ENCODE data around the gene CPXM2.

CPXM2 gene

DNA sequence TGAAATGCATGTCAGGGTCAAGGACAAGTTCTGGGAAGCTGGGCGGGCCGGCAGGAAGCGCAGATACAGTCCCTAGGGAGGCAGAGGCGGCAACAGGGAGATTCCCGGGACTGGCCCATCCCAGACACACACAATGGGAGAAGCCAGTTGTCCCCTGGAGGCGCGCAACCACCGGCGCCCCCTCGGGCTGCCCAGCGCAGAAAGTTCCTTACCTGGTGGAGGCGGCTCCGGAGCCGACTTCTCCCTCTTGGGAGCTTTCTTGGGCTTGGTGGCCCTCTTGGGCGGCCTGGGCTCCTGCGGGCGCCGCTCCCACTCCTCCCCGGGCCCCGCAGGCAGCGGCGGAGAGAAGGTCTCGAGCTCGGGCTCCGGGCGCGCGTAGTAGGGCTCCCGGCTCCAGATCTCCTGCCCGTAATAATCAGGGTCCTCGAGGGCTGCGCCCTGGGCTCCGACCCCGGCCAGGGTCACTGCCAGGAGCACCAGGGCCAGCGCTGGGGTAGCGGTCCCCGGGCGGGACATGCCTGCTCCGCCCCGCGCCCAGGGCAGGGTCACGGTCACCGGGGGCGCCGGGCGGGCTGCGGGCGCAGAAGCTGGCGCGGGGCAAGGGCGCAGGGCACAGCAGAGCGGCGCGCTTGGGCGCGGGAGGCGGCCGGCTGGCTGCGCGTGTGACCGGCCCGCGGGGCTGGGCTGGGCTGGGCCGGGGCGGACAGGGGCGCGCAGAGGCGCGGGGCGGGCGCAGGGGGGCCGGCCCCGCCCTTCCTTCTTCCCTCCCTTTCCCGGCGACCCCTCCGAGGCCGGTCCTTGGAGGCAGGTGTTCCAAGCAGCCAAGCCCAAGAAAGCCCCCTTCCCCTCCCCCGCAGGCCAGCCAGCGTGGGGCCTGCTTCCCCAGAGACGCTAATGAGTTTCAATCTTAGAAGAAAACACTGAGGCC, at the start of gene CPXM2:
Gene CPXM2 (minus strand): TSS at position 664 of the 928 bp plus-strand sequence. CDS start 148 bp downstream, at position 516.
- no peak for DNase-seq

DNA sequence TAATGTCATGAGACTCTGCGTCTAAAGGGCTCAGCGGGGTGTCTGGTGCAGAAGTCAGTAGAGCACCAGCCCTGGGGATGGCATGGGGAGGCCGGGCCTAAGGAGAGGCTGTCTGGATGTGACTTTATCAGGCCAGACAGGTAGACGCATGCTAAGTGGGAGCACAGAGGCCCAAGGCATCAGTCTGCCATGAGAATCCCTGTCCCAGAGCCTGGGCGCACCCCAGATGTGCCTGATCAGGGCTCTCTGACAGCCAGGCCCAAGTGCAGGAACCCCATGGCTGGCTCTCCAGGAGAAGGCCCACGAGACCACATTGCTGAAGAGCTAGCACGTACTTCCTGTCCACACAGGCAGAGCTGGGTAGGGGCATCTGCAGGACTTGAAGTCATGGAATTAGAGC, 48.0 kb upstream of the CPXM2 start:
- no peak for DNase-seq

DNA sequence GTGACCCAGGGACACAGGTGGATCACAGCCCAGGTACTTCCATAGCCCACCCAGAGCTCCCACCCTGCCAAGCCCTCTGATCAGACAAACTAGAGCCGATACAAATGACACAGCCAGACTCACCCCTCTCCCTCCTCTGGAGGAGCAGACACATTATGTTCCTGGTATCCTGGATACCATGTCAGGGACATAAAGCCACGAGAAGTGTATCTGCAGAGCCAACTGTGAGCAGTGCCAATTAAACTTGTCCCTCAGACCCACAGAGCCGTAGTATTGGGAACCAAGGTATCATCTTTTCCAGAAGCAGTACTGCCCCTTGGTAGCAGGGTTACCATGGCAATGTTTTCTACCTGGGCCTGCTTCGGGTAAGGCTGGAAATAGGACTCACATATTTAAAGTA, 47.3 kb upstream of the CPXM2 start:
- no peak for DNase-seq

DNA sequence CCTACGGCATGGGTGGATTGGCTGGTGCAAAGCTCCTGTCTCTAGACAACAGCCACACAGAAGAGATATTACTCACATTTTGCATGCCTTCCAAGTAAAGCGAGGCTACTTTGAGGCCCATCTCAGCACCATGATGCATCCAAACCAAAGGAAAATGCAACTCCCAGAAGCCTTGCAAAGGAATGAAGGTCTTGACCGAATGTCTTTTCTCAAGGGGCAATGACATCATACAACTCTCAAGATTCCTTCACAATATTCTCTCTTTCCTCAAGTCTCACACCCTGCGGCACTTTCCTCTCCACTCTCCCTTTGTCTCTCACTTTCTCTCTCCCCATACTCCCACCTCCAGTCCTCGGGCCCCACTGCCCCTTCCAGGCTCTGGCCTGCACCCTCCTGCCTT, 44.8 kb upstream of the CPXM2 start:
- no peak for DNase-seq

DNA sequence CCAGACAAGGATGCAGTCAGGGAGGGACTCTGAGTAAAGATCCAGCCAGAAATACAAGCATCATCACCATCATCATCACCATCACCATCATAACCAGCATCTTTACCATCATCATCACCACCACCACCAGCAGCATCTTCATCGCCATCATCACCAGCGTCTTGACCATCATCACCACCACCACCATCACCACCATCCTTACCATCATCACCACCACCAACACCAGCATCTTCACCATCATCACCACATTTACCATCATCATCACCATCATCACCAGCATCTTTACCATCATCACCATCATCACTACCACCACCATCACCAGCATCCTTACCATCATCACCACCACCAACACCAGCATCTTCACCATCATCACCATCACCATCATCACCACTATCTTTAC, 44.1 kb upstream of the CPXM2 start:
- no peak for DNase-seq

DNA sequence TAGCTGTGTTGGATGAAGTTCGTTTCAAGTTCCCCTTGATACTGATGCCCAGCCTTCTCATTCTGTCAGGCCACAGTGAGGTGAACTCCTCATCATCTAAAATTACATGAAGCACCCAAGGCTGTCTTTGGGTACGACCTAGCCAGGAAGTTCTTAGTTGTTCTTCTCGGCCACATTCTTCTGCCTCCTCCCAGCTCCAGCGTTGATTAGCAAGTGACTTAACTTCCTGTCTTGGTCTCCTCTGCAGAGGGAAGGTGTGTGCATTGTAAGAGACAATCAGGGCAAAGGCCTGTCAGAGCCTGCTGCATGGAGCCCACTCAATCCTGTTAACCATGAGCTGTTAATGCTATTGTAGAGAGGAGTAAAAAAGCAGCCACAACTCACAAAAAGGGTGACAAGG, 43.2 kb upstream of the CPXM2 start:
- DNase-seq, result no peak

DNA sequence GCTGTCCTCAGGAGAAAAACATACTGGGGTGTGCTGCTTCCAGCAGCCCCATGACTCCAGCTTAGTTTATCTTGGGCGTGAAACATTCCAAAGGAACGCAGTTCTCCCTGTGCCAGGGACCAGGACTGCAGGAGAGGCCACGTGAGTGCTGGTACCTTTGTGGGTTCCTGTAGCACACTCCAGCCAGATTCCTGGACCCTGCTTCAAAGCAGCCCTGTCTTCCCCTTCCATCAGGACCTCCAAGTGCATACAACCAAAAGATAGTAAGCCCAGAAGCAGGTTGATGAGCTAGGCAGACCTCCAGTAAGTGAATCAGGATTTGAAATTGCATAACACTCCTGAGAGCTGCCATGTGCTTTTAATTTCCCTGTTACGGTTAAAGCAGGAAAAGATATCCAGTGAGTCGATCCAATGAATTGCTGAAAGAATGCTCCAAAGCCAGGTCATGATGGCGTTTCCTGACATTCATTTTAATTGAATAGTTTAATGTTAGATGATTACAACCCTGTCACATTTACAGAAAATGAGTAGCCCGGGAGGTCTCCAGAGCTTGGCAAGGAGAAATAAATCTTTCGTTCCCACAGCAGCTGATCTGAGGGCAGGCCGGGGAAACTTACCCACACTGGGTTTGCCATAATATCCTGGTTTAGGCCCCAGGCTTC, 38.9 kb upstream of the CPXM2 start:
- DNase-seq, result no peak

DNA sequence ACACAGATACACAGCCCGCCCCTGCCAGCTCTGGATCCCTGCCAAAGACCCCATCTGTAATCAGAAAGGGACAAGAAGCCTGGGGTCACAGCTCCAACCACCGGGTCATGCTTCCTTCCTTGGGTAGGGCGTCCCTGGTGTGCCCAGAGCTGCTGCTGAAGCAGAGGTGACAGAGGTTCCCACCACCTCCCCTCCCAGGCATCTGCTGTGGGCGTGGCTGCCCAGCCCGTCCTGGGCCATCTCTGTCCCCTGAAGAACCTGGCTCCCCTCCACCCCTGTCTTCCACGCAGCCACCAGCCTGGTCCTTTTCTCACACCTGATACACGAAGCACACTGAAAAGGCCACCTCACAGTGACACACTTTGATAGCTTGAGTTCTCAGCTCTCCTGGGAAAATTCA, 38.2 kb upstream of the CPXM2 start:
- no peak for DNase-seq

DNA sequence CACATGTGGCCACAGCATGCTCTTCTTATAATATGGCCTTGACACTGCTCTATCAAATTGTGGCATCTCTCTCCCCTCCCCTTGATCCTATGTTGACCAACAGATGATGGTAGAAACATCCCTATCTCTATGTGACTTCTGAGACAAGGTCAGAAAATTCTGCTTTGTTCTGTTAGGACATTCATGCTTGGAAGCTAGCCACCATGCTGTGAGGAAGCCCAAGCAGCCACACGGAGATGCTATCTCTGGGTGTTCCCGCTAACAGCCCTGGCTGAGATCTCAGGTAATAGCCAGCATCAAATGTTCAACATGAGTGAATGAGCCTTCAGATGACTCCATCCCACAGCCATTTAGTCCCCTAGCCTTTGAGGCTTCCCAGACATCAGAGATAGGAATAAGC, 36.8 kb upstream of the CPXM2 start:
- no peak for DNase-seq

DNA sequence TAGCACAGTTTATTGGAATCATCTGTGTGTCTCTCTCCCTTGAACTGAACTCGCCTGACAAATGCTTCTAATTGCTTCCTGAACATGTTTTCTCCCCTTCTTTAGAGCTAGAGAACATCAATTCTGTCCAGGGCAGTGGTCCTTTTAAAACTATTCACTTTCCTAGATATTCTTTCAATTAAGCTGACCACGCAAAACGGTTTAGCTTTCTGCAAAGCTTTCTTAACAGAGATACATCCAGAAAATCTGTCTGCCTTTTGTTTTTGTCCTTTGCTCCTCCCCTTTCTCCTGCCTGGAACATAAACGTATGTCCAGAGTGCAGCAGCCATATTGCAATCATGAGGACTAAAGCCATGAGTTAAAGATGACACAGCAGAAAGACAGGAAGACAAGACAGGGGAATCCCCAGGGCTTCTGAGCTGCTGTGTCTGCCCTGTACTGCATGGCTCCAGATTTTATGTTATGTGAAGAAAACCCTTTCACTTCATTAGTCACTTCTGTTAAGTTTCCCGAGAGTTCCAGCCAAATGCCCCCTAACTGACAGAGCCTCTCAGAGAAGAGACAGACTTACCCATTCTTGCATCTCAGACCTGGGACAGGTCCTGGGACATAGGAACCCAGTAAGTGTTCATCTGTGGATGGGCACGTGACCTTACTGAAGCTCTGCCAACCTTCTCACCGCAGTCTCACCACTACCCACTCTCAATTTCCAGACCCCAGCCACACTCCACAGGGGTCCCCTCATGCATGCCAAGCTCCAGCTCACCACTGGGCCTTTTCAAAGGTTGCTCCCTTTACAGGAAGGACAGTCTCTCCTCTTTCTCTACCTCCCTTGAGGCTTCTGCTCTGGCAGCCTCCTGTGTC, 35.0 kb upstream of the CPXM2 start:
- DNase-seq, result no peak

DNA sequence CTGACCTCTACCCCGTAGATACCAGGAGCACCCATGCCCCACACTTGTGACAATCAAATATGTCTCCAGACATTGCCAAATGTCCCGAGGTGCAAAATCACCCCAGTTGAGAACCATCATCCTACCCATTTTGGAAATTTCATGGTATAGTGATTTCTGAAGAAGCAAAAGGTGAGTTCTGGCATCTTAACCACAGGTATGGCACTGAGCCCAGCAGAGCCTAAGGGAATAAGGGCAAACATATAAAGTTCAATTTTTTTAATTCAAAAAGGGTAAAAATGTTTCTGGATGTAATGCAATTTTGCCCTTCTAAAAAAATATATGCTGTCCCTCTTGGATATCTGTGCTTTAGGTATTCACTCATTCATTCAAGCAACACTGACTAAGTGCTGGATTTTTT, 30.5 kb upstream of the CPXM2 start:
- DNase-seq, result no peak

DNA sequence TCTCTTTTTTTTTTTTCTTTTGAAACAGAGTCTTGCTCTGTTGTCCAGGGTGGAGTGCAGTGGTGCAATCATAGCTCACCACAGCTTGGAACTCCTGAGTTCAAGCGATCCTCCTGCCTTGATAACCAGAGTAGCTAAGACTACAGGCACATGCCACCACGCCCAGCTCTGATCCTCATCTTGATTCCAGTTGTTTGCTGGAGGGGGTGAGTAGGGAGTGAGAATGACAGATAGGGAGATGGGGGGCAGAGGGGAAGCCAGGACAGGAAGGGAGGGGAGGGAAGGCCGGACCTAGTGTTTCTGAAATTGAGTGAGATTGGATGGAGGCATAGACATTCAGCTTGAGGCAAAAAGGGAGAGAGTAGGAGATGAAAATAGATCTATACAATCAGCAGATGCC, 25.2 kb upstream of the CPXM2 start:
- no peak for DNase-seq

DNA sequence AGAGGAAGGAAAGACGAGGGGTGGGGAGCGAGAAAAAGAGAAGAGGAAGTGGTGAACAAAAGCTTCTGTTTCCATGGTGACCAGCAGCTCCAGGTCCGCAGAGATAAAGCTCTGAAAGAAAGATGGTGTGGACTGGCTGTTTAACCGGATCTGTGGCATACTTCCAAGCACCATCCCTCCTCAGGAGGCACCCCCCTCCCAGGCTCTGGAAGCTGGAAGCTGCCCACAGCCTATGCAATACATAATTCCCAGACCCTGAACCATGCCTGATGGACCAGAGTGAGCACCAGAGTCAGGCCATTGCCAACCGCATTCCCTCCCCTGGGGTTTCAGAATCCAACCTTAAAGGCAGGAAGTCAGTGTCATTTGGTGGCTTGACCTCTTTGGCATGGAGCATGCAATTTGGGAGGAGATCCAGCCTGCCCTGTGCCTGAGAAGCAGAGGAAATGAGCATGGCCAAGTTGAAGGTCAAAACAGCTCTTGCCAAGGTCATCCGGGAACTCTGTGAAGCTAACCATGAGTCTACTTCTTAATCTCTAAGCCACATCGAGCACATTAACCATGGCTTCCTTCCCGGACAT, 22.2 kb upstream of the CPXM2 start:
- no peak for DNase-seq

DNA sequence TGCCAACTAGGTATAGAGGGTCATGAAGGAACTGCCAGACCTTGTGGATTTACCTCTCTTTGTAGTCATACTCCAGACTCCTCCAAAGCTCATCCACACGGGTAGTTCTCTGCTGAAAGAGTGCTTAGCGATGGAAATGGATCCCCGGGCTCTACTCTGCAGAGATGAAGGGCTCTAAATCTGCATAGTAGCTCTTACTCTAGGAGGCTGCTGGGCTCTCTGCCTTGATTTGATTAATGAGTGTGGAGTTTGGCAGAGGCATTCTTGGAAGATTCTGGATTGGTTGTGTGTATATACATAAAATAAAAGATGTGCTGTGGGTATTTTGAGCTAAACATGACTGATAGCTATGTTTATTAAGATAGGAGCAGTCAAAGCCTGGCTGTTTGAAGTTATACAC, 21.3 kb upstream of the CPXM2 start:
- DNase-seq, result no peak

DNA sequence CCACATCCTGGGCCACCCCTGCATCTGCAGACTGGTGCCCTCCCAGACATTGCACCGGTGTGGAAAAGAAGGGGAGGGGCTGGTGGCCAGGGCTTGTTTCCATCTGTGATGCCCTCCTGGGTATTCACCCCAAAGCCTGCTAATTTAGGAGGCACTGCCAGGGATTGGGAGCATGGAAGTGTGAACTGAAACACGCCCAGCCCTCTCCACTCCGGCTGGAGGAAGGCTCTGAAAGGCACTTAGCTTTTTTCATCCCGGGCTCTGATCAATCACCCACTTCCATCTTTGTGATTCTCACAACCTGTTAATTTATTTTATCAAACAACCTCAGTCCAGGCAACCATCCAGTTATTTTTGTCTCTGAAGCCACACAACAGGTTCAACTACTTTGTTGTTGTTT, 20.9 kb upstream of the CPXM2 start:
- no peak for DNase-seq

DNA sequence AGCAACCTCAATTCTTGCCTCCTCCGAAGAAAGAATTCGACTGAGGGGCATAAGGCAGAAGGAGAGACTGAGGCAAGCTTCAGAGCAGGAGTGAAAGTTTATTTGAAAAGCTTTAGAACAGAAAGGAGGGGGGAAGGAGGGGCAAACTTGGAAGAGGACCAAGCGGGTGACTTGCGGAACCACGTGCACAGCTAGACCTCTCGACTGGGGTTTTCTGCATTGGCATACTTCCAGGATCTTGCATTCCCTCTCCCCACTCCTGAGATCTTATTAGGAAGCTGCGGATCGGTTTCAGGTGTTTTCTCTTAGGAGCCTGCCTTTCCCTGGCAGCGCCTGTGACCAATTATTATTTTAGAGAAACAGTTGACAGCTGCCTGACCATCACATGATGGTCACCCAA, 20.3 kb upstream of the CPXM2 start:
- no peak for DNase-seq

DNA sequence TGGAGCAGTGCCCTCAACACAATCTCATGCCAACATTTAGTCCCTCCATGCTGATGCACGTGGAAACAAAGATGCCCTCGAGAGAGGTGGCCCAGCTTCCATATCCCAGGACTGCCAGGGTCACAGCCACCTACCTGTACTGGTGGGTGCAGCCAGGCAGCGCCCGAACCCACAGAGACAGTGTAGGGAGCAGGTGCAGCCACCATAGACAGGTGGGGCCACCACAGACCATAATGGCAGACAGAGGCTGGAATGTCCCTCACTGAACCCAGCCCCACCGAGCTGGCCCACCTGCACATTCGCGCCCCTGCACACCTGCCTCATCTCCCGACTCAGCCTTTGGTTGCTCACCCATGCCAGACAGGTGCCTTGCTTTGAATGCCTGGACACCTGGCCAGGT, 18.3 kb upstream of the CPXM2 start:
- no peak for DNase-seq

DNA sequence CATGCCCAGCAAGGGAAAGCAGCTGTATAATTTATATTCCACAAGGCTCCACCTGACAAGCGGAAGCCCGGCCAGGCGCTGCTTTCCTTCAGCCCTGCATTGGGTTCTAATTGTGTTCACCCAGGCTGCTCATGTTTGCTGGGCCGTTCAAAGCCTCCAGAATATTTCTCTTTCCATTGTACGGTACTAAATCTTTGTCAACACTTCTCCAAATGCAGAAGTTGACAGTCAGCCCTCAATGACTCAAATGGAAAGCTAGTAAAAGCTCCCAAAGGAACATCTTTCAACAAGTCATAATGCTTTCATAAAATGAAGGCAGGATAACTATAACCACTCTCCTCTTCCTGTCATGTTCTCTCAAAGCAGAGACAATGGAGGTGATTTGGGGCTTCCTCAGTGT, 17.8 kb upstream of the CPXM2 start:
- DNase-seq, result no peak

DNA sequence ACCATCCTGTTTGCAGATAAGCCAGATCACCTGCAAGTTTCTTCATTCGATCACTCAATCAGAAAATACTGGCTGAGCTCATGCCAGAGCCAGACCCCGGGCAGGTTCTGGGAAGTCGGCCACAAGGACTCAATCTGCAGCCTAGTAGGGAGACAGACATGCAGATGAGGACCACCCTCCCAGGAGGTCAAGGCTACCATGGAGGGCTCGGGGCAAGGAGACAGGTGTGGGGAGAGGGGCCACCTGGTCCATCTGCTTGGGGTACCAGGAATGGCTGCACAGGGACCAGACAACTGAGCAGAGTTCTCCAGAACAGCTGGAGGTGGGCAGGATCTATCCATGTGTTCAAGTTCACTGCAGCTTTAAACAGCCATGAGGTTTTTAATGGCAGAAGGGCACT, 16.8 kb upstream of the CPXM2 start:
- DNase-seq, result no peak

DNA sequence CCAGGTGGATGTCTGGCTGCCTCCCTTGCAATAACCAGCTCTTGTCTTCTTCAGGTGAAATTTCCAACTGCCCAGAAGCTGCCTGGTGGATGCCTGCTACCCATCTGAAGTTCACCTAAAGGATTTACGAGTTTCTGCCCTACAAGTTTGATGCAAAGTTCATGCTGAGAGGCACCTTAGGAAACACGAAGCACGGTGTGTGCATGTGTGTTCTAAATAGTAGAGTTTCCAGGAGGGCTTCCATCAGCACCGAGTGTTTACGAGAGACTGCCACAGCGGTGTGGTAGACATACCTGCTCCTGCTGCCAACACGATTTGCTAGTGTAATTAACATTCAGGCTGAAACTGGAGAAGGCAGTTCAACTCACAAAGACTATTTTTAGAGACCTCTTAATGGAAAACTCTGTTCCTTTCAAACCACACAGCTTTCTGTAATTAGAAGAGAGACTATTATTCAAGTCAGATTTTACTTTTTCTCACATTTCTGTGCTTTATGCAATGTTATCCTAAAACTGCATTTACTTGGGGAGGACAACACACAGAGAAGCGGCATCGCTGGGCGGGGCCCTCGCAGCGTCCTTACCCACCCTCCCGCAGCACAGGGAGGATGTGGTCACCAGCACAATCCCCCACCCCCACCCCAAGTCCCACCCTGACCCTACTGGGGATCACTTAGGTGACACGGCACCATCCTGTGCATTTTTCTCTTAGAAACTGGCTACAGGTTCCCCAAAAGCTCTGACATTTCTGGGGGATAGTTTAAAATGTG, 15.5 kb upstream of the CPXM2 start:
- DNase-seq, result no peak

DNA sequence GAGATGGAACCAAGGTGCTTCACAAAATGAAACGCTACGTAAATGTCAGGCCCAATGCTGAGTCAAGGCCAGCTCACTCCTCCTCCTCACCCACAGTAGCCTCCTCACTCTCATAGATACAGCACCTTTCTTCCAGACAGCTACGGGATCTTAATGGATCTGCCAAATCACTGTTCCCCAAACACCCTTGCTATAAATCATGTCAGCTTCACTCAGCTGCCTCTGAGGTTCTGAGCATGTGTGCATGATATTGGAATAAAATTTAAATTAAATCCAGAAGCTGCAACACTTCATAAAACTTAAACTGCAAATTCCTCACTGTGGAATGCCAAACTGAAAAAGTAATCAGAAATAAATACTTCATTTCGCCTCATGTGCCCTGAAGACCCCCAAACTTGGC, 14.7 kb upstream of the CPXM2 start:
- no peak for DNase-seq

DNA sequence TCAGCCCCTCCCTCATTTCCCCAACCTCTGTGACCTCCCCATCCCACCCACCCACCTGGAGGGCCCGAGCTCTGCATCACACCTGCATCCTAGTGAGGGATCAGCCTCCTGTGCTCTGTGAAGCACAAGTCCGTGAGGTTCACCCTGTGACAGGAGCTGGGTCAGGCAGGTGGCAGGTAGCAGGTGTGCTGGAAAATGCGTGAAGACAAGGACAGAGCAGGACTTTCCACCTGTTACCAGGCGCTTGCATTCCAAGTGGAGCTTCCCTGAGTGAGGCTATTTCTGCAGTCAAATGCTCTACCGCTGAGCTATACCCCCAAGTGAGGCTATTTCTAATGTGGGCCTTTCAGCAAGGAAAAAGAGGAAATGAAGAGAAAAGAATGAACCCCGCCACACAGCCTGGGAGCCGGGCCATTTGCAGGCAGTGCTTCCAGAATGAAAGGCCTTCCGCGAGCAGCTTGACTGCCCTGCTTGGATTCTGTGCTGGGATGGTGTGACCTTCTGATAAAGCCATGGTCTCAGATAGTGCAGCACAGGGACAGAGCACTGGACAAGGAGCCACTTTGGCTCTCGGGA, 13.3 kb upstream of the CPXM2 start:
- DNase-seq, result no peak
